Left ventricle myocardium inferior (tissue), 1 donor: ENCODE data around the gene SENP5. TPM values are rescaled to one million over a fixed set of nuclear protein-coding genes. Genes with fewer than 3 reads are reported as not detected.

Experiments
- DNase-seq: peaks from one replicate; pipeline ENCODE4 v3.0.0-alpha.2; 2020
- H3K27ac ChIP-seq: fragments of 200-600 bp; replicated peaks from 2 replicates; pipeline ENCODE4 v1.8.0; 2021
- H3K27me3 ChIP-seq: fragments of 200-600 bp; 2 replicates; pipeline ENCODE4 v1.8.0; 2021; ENCODE audit warnings: low read depth
- H3K36me3 ChIP-seq: fragments of 200-600 bp; 2 replicates; pipeline ENCODE4 v1.8.0; 2021
- H3K4me1 ChIP-seq: fragments of 200-600 bp; 2 replicates; pipeline ENCODE4 v1.8.0; 2021
- H3K4me3 ChIP-seq: fragments of 200-600 bp; 2 replicates; pipeline ENCODE4 v1.8.0; 2021; ENCODE audit warnings: mild to moderate bottlenecking, moderate library complexity
- H3K9me3 ChIP-seq: fragments of 200-600 bp; replicated peaks from 2 replicates; pipeline ENCODE4 v1.8.0; 2021
- intact Hi-C: fragments of 100-400 bp; cut with micrococcal nuclease; formaldehyde crosslinking; loops from one replicate; pipeline ENCODE4 v1.11.0; 2022
- total RNA-seq: library from RNA; stranded (reverse); fragmentation: NEBNext Ultra II Directional; extraction: Animal tissue kit (Norgen Biotek cat#: 25700); gene quantifications from one replicate; pipeline ENCODE4 v1.2.1, GENCODE V29; 2021
- TF ChIP-seq, protein P1 (sequence below): fragments of 200-600 bp; IDR thresholded peaks from 2 replicates; pipeline ENCODE4 v1.8.0; 2021; ENCODE audit warnings: antibody characterized with exemption, mild to moderate bottlenecking, borderline replicate concordance
- donor health status: DM: no; HTN: yes; CAD: no; lungs with severe emphysema.

SENP5 gene
- total RNA-seq, 1 donor from 2014 or later: 16.7 TPM

DNA sequence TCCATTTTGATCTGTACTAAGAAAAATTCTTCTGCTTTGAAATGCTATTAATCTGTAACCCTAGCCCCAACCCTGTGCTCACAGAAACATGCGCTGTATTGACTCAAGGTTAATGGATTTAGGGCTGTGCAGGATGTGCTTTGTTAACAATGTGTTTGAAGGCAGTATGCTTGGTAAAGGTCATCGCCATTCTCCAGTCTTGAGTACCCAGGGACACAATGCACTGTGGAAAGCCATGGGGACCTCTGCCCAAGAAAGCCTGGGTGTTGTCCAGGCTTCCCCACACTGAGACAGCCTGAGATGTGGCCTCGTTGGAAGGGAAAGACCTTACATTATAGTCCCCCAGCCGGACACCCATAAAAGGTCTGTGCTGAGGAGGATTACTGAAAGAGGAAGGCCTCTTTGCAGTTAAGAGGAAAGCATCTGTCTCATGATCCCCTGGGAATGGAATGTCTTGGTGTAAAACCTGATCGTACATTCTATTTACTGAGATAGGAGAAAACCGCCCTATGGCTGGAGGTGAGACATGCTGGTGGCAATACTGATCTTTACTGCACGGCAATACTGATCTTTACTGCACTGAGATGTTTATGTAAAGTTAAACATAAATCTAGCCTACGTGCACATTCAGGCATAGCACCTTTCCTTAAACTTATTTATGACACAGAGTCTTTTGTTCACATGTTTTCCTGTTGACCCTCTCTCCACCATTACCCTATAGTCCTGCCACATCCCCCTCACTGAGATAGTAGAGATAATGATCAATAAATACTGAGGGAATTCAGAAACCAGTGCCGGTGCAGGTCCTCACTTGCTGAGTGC lies 94.6 kb downstream of the SENP5 start:
- no peaks in the 10 kb centered on the region for H3K36me3 ChIP-seq
- no peak overlapping the region for H3K4me3 ChIP-seq
- no peak for DNase-seq
- TF ChIP-seq, protein P1, sequence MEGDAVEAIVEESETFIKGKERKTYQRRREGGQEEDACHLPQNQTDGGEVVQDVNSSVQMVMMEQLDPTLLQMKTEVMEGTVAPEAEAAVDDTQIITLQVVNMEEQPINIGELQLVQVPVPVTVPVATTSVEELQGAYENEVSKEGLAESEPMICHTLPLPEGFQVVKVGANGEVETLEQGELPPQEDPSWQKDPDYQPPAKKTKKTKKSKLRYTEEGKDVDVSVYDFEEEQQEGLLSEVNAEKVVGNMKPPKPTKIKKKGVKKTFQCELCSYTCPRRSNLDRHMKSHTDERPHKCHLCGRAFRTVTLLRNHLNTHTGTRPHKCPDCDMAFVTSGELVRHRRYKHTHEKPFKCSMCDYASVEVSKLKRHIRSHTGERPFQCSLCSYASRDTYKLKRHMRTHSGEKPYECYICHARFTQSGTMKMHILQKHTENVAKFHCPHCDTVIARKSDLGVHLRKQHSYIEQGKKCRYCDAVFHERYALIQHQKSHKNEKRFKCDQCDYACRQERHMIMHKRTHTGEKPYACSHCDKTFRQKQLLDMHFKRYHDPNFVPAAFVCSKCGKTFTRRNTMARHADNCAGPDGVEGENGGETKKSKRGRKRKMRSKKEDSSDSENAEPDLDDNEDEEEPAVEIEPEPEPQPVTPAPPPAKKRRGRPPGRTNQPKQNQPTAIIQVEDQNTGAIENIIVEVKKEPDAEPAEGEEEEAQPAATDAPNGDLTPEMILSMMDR: no peak
- H3K27ac ChIP-seq: no peak overlapping the region
- no peaks in the 10 kb centered on the region for H3K27me3 ChIP-seq
- intact Hi-C loops: loop anchor here (10.0 kb wide), 1 partner anchor 128 kb away; no protein-coding TSS in a partner anchor
- H3K4me1 ChIP-seq: peaks cover 2% of the 10 kb centered on the region
- H3K9me3 ChIP-seq: no peaks in the 10 kb centered on the region

DNA sequence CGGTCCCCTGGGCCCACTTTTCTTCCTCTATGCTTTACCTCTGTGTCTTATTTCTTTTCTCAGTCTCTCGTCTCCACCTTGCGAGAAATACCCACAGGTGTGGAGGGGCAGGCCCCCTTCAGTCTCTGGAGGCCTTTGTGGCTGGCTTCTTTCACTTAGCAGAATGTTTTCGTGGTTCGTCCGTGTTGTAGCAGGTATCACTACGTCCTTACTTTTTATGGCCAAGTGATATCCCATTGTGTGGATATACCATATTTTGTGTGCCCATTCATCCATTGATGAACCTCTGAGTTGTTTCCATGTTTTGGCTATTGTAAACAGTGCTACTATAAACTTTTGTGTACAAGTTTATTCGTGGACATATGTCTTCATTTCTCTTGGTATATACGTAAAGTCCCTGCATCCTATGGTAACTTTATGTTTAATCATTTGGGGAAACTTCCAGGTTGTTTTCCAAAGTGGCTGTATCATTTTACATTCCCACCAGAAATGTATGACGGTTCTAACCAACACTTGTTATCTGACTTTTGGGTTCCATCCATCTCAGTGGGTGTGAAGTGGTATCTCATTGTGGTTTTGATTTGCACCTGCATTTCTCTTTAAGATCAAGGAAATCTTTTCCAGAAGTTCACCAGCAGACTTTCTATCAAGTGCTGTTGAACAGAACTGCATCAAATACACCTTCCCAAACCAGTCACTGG lies 95.4 kb downstream of the SENP5 start:
- H3K27ac ChIP-seq: no peak overlapping the region
- TF ChIP-seq, protein P1: no peak
- no peaks in the 10 kb centered on the region for H3K36me3 ChIP-seq
- no peaks in the 10 kb centered on the region for H3K9me3 ChIP-seq
- intact Hi-C loops: loop anchor here (10.0 kb wide), 1 partner anchor 128 kb away; no protein-coding TSS in a partner anchor
- no peak for DNase-seq
- no peaks in the 10 kb centered on the region for H3K27me3 ChIP-seq
- H3K4me1 ChIP-seq: peaks cover 9% of the 10 kb centered on the region
- H3K4me3 ChIP-seq: no peak overlapping the region

DNA sequence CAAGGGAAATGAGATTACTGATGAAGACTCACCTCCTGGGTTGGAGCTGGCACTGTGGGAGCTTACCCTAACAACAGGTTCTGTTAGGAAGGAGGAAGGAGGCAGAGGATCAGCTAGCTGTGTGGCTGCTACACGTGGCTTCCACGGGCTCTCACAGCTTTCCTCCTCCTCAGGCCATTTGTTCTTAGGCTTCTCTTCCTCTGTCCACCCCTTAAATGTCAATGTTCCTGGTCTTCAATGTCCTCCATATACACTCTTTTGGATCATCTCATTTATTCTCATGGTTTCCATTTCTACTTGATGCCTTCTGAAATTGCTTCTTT lies 95.9 kb downstream of the SENP5 start:
- TF ChIP-seq, protein P1: no peak
- Histone ChIP-seq H3K27ac (no peak overlapping the region), H3K4me3 (no peak overlapping the region), H3K27me3 (no peaks in the 10 kb centered on the region), H3K4me1 (peaks cover 14% of the 10 kb centered on the region), H3K9me3 (no peaks in the 10 kb centered on the region), H3K36me3 (no peaks in the 10 kb centered on the region)
- DNase-seq: no peak
- intact Hi-C loops: loop anchor here (10.0 kb wide), 1 partner anchor 129 kb away; no protein-coding TSS in a partner anchor

DNA sequence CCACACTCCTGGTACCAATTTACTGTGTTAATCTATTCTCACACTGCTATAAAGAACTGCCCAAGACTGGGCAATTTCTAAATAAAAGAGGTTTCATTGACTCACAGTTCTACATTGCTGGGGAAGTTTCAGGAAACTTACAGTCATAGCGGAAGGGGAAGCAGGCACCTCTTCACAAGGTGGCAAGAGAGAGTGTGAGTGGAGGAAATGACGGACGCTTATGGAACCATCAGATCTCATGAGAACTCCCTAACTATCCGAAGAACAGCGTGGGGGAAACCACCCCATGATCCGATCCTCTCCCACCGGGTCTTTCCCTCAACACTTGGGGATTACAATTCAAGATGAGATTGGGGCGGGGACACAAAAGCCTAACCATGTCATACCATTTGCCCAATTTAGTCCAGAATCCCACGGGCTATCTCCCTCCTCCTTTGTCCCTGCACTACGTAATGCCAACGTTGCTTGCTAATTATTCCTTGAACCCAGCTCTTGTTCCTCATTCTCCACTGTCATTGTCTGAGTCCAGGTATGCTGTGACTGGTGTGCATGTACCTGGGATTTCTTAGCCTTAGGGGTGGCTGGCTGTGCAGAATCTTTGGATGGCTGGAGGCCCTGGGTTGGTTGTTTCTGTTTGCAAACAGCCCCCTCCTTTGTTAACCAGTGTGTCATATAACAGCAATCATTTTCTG lies 97.5 kb downstream of the SENP5 start:
- Histone ChIP-seq H3K9me3 (no peaks in the 10 kb centered on the region), H3K4me1 (peaks cover 23% of the 10 kb centered on the region), H3K4me3 (no peak overlapping the region), H3K27me3 (no peaks in the 10 kb centered on the region), H3K36me3 (no peaks in the 10 kb centered on the region), H3K27ac (no peak overlapping the region)
- TF ChIP-seq, protein P1: no peak
- DNase-seq: no peak
- intact Hi-C loops: loop anchor here (10.0 kb wide), 1 partner anchor 130 kb away; no protein-coding TSS in a partner anchor

DNA sequence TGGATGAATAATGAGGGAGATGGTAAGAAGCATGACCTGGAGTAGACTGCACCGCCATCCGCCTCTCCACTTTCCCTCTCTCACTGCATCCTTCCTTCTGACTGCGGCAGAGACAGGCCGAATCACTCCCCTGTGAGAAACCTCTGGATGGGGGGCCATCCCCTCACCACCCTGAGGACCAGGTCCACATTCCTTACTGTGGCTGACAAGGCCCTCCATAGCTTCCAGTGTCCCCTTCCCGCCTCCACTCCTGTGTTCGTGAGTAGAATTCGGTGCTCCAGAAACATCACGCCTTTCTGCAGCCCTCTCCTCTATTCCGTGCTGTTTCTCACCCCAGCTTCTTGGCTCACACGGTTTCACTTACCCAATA lies 98.1 kb downstream of the SENP5 start:
- Histone ChIP-seq H3K27me3 (no peaks in the 10 kb centered on the region), H3K36me3 (no peaks in the 10 kb centered on the region), H3K4me3 (no peak overlapping the region), H3K27ac (no peak overlapping the region), H3K4me1 (peaks cover 23% of the 10 kb centered on the region), H3K9me3 (no peaks in the 10 kb centered on the region)
- TF ChIP-seq, protein P1: no peak
- DNase-seq: no peak
- intact Hi-C loops: loop anchor here (10.0 kb wide), 1 partner anchor 131 kb away; no protein-coding TSS in a partner anchor
